ENCODE measurements around the gene ST8SIA5. TPM values are rescaled to one million over a fixed set of nuclear protein-coding genes. Genes with fewer than 3 reads are reported as not detected.
A peak's percentile ranks its signal among the peaks of the same experiment; 100 is the strongest.

The ST8SIA5 gene
- total RNA-seq, 1 donor from 2014 or later = 0.20 TPM

DNA sequence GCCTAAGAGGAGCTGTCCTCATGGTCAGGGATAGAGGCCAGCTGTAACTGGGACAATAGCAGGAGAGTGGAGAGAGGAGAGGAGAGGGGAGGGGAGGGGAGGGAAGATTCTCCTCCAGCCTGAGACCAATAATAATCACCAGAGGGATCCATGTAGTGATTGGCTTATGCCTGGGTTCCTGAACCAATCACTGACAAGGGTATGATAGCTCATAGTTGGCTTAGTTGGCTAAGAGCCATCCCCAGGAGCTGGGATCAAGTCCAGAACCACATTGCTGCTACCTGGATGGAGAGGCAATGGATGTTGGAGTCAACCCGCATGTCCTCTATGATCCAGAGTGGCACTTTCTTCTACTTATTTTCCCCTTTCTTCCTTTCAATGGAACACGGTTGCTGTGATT, 7.7 kb upstream of the ST8SIA5 start:
- Mint-ChIP-seq H3K4me3 (no peak overlapping the region), H3K27me3 (ENCODE audit: low read depth) (peaks cover 73% of the 10 kb centered on the region), H3K9me3 (no peaks in the 10 kb centered on the region), H3K27ac (no peak overlapping the region), H3K36me3 (no peaks in the 10 kb centered on the region), H3K4me1 (no peaks in the 10 kb centered on the region)
- TF ChIP-seq, protein P1, sequence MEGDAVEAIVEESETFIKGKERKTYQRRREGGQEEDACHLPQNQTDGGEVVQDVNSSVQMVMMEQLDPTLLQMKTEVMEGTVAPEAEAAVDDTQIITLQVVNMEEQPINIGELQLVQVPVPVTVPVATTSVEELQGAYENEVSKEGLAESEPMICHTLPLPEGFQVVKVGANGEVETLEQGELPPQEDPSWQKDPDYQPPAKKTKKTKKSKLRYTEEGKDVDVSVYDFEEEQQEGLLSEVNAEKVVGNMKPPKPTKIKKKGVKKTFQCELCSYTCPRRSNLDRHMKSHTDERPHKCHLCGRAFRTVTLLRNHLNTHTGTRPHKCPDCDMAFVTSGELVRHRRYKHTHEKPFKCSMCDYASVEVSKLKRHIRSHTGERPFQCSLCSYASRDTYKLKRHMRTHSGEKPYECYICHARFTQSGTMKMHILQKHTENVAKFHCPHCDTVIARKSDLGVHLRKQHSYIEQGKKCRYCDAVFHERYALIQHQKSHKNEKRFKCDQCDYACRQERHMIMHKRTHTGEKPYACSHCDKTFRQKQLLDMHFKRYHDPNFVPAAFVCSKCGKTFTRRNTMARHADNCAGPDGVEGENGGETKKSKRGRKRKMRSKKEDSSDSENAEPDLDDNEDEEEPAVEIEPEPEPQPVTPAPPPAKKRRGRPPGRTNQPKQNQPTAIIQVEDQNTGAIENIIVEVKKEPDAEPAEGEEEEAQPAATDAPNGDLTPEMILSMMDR (IDR thresholded peaks at IDR 0.05; ENCODE audit: unreplicated experiment) = no peak
- no peak for DNase-seq (ENCODE audit: low spot score in 2 of 2, unreplicated experiment in 2 of 2)

DNA sequence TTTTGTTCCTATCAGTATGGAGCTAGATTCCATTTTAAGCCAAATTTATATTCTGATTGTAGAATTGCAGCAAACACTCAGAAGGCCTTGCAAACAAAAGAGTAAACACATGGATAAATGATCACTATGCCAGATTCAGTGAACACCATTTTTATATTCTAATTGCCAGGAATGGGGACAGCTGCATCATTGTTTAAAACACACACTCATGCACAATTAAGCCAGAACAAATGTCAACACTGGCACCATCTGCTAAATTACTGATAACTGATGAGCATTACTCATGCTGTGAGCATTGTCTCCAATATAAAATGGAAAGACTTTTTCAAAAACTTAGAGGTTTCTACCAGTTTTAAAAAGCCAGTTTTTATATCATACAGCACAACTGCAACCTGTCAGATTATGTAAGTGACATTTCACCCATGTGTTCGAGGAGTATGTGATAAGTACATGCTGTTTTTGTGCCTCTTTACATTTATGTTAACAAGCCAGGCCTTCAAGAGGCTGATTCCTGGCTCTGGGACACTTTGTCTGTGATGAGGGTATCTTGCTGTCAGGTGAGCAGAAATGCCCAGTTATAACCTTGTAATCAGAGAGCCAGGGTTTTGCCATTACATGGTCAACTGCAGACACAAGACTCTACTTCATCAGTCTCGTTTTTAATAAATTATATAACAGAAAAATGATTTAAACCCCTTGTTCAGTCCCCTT, 4.4 kb upstream of the ST8SIA5 start:
- Mint-ChIP-seq H3K27ac (no peak overlapping the region), H3K4me1 (peaks cover 9% of the 10 kb centered on the region), H3K4me3 (no peak overlapping the region), H3K27me3 (ENCODE audit: low read depth) (peaks cover 89% of the 10 kb centered on the region), H3K9me3 (no peaks in the 10 kb centered on the region), H3K36me3 (no peaks in the 10 kb centered on the region)
- TF ChIP-seq, protein P1 (IDR thresholded peaks at IDR 0.05; ENCODE audit: unreplicated experiment) = no peak
- no peak for DNase-seq (ENCODE audit: low spot score in 2 of 2, unreplicated experiment in 2 of 2)

DNA sequence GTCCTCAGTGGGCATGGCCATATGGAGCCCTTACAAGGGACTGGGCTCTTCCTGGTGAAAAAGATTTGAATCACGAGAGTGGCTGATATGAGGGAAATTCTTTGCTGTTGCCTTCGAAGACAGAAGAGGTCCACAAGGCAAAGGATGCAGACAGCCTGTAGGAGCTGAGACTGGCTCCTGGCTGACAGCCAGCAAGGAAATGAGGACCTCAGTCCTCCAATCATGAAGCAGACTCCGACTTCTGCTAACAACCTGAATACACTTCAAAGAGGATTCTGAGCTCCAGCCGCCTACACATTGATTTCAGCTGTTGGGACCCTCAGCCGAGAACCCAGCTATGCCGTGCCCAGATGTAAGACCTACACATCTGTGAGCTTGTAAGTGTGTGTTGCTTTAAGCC, 3.0 kb upstream of the ST8SIA5 start:
- no peaks in the 10 kb centered on the region for H3K9me3 Mint-ChIP-seq
- no peak overlapping the region for H3K4me3 Mint-ChIP-seq
- no peak for DNase-seq (ENCODE audit: low spot score in 2 of 2, unreplicated experiment in 2 of 2)
- peaks cover 11% of the 10 kb centered on the region for H3K4me1 Mint-ChIP-seq
- TF ChIP-seq, protein P1 (IDR thresholded peaks at IDR 0.05; ENCODE audit: unreplicated experiment) = no peak
- H3K36me3 Mint-ChIP-seq = no peaks in the 10 kb centered on the region
- no peak overlapping the region for H3K27ac Mint-ChIP-seq
- H3K27me3 Mint-ChIP-seq (ENCODE audit: low read depth) = peaks cover 92% of the 10 kb centered on the region

DNA sequence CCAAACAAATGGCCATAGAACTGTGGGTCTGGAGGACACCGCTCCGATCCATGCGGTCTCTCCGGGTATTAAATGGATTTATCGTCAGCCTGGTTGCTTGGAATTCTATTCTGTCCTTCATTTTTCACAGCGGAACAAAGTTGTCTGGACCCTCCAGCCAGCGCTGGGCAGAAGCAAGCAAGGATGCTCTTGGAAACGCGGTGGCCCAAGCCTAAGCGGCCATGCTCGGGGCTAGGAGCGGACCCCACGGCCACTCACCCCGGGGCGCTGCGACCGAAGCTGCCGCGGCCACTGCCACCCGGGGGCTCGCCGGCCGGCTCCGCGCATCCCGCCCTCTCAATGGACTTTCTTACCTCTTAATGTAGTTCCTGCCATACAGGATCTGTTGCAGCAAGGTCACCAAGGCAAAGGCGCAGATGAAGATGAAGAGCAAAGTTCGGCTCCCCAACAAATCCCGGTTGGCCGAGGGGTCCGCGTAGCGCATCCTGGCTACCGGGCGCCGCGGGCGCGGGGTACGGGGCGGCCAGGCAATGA, 761 bp downstream of the ST8SIA5 start:
- Mint-ChIP-seq H3K4me3 (peak overlapping the region; percentile 24), H3K9me3 (no peaks in the 10 kb centered on the region), H3K27ac (no peak overlapping the region), H3K36me3 (no peaks in the 10 kb centered on the region), H3K27me3 (ENCODE audit: low read depth) (peaks cover 89% of the 10 kb centered on the region), H3K4me1 (peaks cover 11% of the 10 kb centered on the region)
- DNase-seq (ENCODE audit: low spot score in 2 of 2, unreplicated experiment in 2 of 2) = no peak
- TF ChIP-seq, protein P1 (IDR thresholded peaks at IDR 0.05; ENCODE audit: unreplicated experiment) = no peak

DNA sequence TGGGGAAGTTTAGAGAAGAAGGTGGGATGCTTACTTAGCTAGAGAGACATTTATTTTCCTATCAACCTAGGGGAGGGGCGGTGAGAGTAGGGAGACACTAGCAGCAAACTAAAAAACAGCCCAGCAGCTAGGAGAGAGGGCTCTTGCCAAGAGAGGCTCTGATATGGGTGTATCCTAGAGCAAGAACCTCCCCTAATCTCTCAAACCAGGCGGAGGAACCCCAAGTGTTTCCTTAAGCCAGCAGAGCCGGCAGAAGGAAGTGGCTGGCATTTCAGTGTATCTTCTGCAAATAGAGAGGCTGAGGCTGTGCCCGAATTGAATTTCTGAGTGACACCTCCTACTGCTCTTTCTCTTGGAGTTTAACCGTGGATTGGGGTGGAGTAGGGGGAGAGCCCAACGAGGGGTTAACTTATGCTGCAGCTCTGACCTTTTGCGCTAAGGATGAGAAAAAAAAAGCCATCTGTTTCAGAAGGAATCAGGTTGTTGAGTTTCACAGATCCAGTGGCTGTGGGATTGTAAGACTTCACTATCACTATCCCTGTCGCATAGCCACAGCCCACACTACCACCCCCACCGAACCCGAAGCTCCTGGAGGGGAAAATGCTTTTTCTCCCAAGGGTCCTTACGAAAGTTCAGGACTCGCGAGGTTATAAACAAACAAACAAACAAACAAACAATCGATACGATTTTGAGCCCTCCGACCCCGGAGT, 1.4 kb downstream of the ST8SIA5 start:
- Mint-ChIP-seq H3K9me3 (no peaks in the 10 kb centered on the region), H3K36me3 (no peaks in the 10 kb centered on the region), H3K27ac (no peak overlapping the region), H3K4me3 (peak overlapping the region; percentile 4), H3K27me3 (ENCODE audit: low read depth) (peaks cover 89% of the 10 kb centered on the region), H3K4me1 (peaks cover 11% of the 10 kb centered on the region)
- no peak for DNase-seq (ENCODE audit: low spot score in 2 of 2, unreplicated experiment in 2 of 2)
- TF ChIP-seq, protein P1 (IDR thresholded peaks at IDR 0.05; ENCODE audit: unreplicated experiment) = no peak
